Measurements from ENCODE around the gene NELFCD. TPM values are rescaled to one million over a fixed set of nuclear protein-coding genes. Genes with fewer than 3 reads are reported as not detected.

The NELFCD gene
- polyA plus RNA-seq, 1 experiment, result 79.6 TPM

DNA sequence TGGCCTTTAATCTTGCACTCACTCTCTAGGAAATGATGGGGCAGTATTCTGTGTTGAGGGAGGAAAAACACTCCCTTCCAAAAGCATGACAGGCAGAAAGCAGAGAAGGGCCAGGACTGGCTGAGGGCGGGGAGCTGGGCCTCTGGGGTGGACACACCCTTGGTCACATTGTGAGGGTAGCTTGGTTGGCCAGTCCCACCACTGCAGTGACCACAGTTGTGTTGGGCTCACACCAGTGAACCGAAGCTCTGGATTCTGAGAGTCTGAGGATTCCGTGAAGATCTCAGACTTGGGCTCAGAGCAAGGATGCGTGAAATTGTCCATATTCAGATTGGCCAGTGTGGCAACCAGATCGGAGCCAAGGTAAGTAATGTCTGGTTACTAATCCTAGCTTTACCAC, 38.2 kb downstream of the NELFCD start, which contains the start of gene TUBB1:
TSS of gene TUBB1 (plus strand) at position 213 of the 400 bp plus-strand sequence. CDS start at position 307, 94 bp downstream.
- CTCF ChIA-PET, result no interaction called here
- peaks cover 6% of the 10 kb centered on the region for H3K36me3 ChIP-seq (ENCODE audit: control insufficient read depth, insufficient read depth, low read length)
- H3K27me3 ChIP-seq (ENCODE audit: control insufficient read depth, insufficient read depth, low read length), result no peaks in the 10 kb centered on the region
- POLR2A ChIA-PET, result no interaction called here
- DNase-seq (ENCODE audit: low read depth), result no peak
- TF ChIP-seq, protein P1, sequence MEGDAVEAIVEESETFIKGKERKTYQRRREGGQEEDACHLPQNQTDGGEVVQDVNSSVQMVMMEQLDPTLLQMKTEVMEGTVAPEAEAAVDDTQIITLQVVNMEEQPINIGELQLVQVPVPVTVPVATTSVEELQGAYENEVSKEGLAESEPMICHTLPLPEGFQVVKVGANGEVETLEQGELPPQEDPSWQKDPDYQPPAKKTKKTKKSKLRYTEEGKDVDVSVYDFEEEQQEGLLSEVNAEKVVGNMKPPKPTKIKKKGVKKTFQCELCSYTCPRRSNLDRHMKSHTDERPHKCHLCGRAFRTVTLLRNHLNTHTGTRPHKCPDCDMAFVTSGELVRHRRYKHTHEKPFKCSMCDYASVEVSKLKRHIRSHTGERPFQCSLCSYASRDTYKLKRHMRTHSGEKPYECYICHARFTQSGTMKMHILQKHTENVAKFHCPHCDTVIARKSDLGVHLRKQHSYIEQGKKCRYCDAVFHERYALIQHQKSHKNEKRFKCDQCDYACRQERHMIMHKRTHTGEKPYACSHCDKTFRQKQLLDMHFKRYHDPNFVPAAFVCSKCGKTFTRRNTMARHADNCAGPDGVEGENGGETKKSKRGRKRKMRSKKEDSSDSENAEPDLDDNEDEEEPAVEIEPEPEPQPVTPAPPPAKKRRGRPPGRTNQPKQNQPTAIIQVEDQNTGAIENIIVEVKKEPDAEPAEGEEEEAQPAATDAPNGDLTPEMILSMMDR (IDR thresholded peaks at IDR 0.05; ENCODE audit: insufficient read depth, low read depth, low read length), result no peak
- no peak within 1 kb of the TSS for H3K4me3 ChIP-seq (ENCODE audit: low read depth, low read length)

DNA sequence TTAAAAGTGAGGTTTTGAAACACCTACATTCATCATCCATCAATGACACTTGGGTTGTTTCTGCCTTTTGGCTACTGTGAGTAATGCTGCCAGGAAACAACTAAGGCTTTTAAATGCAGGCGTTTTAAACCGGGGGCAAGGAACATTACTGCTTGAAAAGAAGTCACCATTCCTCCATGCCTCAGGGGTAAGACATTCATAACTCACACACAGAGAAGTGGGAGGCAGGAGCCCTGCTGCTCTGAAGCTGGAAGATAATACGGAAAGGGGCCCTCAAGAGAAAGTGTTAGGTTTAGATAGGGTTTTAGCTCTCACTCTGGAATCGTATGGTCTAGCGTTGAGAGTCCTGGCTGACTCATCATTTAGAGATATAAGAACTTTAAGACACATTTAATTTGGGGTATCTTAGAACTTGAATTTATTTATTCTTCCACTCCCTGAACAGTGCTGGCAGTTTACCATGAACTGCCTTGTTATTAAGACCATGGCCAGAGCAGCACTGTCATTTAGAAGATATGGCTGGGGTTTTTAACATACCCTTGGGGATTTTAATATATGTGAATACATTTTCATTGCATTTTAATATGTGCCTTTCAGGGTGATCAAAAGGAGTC, 40.0 kb downstream of the NELFCD start:
- ChIA-PET POLR2A (interaction anchor here (0.6 kb wide), 1 partner anchor 141 kb away, joined by 3 read pairs; no protein-coding TSS in a partner anchor), CTCF (no interaction called here)
- DNase-seq (ENCODE audit: low read depth), result no peak
- no peaks in the 10 kb centered on the region for H3K27me3 ChIP-seq (ENCODE audit: control insufficient read depth, insufficient read depth, low read length)
- TF ChIP-seq, protein P1 (IDR thresholded peaks at IDR 0.05; ENCODE audit: insufficient read depth, low read depth, low read length), result no peak
- no peak overlapping the region for H3K4me3 ChIP-seq (ENCODE audit: low read depth, low read length)
- H3K36me3 ChIP-seq (ENCODE audit: control insufficient read depth, insufficient read depth, low read length), result peaks cover 15% of the 10 kb centered on the region

DNA sequence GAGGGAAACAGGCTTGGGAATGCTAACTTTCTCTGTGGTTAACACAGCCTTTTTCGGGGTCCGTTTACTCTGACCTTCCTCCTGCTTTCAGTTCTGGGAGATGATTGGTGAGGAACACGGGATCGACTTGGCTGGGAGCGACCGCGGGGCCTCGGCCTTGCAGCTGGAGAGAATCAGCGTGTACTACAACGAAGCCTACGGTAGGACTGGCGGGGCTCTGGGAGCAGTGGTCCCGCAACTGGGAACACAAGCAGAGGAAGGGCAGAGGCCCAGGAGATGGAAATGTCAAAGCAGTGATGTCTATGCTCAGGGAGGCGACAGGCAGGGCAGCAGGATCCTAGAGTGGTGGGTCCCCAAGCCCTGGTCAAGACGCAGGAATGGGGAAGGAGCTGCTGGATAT, 41.7 kb downstream of the NELFCD start:
- ChIA-PET POLR2A (no interaction called here), CTCF (no interaction called here)
- Histone ChIP-seq H3K36me3 (ENCODE audit: control insufficient read depth, insufficient read depth, low read length) (peaks cover 15% of the 10 kb centered on the region), H3K4me3 (ENCODE audit: low read depth, low read length) (no peak overlapping the region), H3K27me3 (ENCODE audit: control insufficient read depth, insufficient read depth, low read length) (no peaks in the 10 kb centered on the region)
- no peak for DNase-seq (ENCODE audit: low read depth)
- TF ChIP-seq, protein P1 (IDR thresholded peaks at IDR 0.05; ENCODE audit: insufficient read depth, low read depth, low read length), result no peak

DNA sequence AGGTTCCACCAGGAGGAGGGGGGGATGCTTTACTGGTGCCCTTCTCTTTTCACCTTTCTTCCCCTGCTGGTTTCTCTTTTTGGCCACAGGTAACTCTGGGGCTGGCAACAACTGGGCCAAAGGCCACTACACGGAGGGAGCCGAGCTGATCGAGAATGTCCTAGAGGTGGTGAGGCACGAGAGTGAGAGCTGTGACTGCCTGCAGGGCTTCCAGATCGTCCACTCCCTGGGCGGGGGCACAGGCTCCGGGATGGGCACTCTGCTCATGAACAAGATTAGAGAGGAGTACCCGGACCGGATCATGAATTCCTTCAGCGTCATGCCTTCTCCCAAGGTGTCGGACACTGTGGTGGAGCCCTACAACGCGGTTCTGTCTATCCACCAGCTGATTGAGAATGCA, 42.6 kb downstream of the NELFCD start:
- Histone ChIP-seq H3K4me3 (ENCODE audit: low read depth, low read length) (no peak overlapping the region), H3K27me3 (ENCODE audit: control insufficient read depth, insufficient read depth, low read length) (no peaks in the 10 kb centered on the region), H3K36me3 (ENCODE audit: control insufficient read depth, insufficient read depth, low read length) (peaks cover 15% of the 10 kb centered on the region)
- POLR2A ChIA-PET, result no interaction called here
- TF ChIP-seq, protein P1 (IDR thresholded peaks at IDR 0.05; ENCODE audit: insufficient read depth, low read depth, low read length), result no peak
- CTCF ChIA-PET, result interaction anchor here (0.7 to 1.1 kb wide), 2 partner anchors 8 to 14 kb away, joined by 3 to 4 read pairs; no protein-coding TSS in a partner anchor
- no peak for DNase-seq (ENCODE audit: low read depth)

DNA sequence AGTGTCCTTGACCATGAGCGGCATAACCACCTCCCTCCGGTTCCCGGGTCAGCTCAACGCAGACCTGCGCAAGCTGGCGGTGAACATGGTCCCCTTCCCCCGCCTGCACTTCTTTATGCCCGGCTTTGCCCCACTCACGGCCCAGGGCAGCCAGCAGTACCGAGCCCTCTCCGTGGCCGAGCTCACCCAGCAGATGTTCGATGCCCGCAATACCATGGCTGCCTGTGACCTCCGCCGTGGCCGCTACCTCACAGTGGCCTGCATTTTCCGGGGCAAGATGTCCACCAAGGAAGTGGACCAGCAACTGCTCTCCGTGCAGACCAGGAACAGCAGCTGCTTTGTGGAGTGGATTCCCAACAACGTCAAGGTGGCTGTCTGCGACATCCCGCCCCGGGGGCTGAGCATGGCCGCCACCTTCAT, 43.1 kb downstream of the NELFCD start:
- Histone ChIP-seq H3K36me3 (ENCODE audit: control insufficient read depth, insufficient read depth, low read length) (peaks cover 15% of the 10 kb centered on the region), H3K27me3 (ENCODE audit: control insufficient read depth, insufficient read depth, low read length) (no peaks in the 10 kb centered on the region), H3K4me3 (ENCODE audit: low read depth, low read length) (no peak overlapping the region)
- TF ChIP-seq, protein P1 (IDR thresholded peaks at IDR 0.05; ENCODE audit: insufficient read depth, low read depth, low read length), result no peak
- DNase-seq (ENCODE audit: low read depth), result no peak
- ChIA-PET CTCF (interaction anchor here (0.7 to 1.1 kb wide), 2 partner anchors 8 to 14 kb away, joined by 3 to 4 read pairs; no protein-coding TSS in a partner anchor), POLR2A (no interaction called here)

Data from BJ (cell line).